Stomach (tissue), 4 donors: Measurements from ENCODE around the gene RIMS4.

ENCODE experiments used
- CTCF ChIP-seq, 7 experiments: fragments of 450-650 bp in 4 of 7; fragments of 200-600 bp in 3 of 7; sonication (generic) in 3 of 7; IDR thresholded peaks; one replicate each; pipeline ENCODE4 v1.5.1; 2016 to 2019; ENCODE audit warnings: antibody characterized with exemption in 7 of 7, control low read depth in 2 of 7, mild to moderate bottlenecking in 1 of 7
- EP300 ChIP-seq: sonication (generic); formaldehyde crosslinking; IDR thresholded peaks from one replicate; pipeline ENCODE4 v1.6.1; 2017; ENCODE audit warnings: antibody characterized with exemption
- POLR2A ChIP-seq, 4 donors: fragments of 450-650 bp; IDR thresholded peaks; one replicate each; pipeline ENCODE4 v1.6.1; 2016; ENCODE audit warnings: antibody characterized with exemption in 4 of 4, control low read depth in 2 of 4, mild to moderate bottlenecking in 1 of 4, moderate library complexity in 1 of 4

DNA sequence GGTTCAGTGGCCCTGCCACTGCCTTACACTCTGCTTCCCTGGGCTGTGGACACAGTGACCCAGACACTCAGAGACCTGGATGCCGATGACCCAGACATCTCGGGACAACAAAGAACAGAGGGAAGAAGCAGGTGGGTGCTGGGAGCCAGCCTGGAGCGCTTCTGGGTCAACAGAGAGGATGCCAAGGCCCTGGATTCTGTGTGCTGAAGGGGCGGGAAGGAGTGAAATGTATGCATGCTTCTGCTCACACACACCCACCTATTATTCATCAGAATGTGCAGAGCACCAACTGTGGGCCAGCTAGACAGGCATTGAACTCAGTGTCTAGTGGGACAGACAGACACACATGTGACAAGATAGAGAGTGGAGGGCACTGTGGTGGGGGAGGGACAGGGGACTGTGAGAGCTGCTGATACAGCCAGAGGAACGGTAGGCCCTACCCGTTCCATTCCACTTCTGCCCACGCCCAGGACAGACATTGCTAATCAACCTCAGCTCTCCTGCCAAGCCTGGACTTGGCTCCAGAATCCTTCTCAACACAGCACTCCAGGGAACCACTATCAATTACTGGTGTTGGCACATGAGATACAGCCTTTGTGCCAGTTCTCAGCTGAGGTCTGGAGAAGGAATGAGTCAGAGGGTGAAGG lies 44.5 kb downstream of the RIMS4 start:
- no peak for TF ChIP-seq CTCF (IDR thresholded peaks at IDR 0.05)
- no peak for TF ChIP-seq EP300
- TF ChIP-seq POLR2A (IDR thresholded peaks at IDR 0.05): no peak
